Ishikawa (cell line): Measurements from ENCODE around the gene TMEM161A.

Experiments used
- CEBPB ChIP-seq: IDR thresholded peaks from 2 replicates; pipeline ENCODE4 v1.6.1; 2012
- CREB1 ChIP-seq: IDR thresholded peaks from 2 replicates; pipeline ENCODE4 v1.6.1; 2012; ENCODE audit warnings: low read depth
- EGR1 ChIP-seq: IDR thresholded peaks from 2 replicates; pipeline ENCODE4 v1.6.1; 2012
- EP300 ChIP-seq: IDR thresholded peaks from 2 replicates; pipeline ENCODE4 v1.6.1; 2012; ENCODE audit warnings: borderline replicate concordance
- FOXM1 ChIP-seq: IDR thresholded peaks from 2 replicates; pipeline ENCODE4 v1.6.1; 2012; ENCODE audit warnings: low read depth, borderline replicate concordance
- MAX ChIP-seq: IDR thresholded peaks from 2 replicates; pipeline ENCODE4 v1.6.1; 2012
- NFIC ChIP-seq: IDR thresholded peaks from 2 replicates; pipeline ENCODE4 v1.6.1; 2012
- RAD21 ChIP-seq: IDR thresholded peaks from 2 replicates; pipeline ENCODE4 v1.6.1; 2012; ENCODE audit warnings: low read depth
- REST ChIP-seq: IDR thresholded peaks from 2 replicates; pipeline ENCODE4 v1.6.1; 2012; ENCODE audit warnings: low read depth, mild to moderate bottlenecking
- TAF1 ChIP-seq: IDR thresholded peaks from 2 replicates; pipeline ENCODE4 v1.6.1; 2012; ENCODE audit warnings: low read depth, mild to moderate bottlenecking
- TCF12 ChIP-seq: IDR thresholded peaks from 2 replicates; pipeline ENCODE4 v1.6.1; 2012; ENCODE audit warnings: low read depth
- TEAD4 ChIP-seq: IDR thresholded peaks from 2 replicates; pipeline ENCODE4 v1.6.1; 2012
- USF1 ChIP-seq: IDR thresholded peaks from 2 replicates; pipeline ENCODE4 v1.6.1; 2012
- YY1 ChIP-seq: IDR thresholded peaks from 2 replicates; pipeline ENCODE4 v1.6.1; 2012; ENCODE audit warnings: low read depth
- ZBTB7A ChIP-seq: IDR thresholded peaks from 2 replicates; pipeline ENCODE4 v1.6.1; 2012; ENCODE audit warnings: low read depth

The TMEM161A gene

DNA sequence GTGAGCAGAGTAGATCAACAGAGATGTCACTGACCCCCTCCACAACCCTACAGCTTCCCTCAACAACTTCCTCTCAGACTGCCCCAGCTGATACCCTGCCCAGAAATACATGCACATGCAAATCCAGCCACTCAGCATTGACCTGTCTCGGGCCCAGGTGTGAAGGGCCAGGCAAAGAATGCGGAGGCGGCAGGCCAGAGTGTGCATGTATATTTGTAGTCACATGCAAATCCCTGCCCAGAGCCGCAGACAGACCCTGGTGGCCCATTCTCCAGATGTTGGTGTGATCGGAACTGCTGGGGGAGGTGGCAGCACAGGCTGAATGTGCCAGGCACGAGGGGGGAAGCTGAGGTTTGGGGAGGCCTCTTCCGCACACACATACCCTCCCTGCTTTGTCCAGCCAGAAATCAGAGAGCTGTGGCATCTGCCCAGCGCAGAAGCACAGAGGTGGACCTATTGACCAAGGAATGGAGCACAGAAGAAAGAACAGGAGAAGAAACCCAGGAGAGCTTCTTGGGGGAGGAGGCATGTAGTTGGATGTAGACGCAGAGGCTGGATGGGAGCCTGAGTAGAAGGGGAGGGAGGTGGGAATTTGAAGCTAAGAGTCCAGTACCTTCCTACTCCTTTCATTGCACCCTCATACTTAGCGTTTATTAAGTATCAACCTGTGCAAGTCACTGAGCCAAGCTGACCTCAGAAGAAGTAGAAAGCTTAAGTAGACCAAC lies 17.4 kb upstream of the TMEM161A start:
- TF ChIP-seq TCF12 (no peak), USF1 (no peak), EGR1 (no peak), EP300 (no peak), CREB1 (no peak), MAX (no peak), FOXM1 (no peak), CEBPB (no peak), TEAD4 (no peak), REST (no peak)

DNA sequence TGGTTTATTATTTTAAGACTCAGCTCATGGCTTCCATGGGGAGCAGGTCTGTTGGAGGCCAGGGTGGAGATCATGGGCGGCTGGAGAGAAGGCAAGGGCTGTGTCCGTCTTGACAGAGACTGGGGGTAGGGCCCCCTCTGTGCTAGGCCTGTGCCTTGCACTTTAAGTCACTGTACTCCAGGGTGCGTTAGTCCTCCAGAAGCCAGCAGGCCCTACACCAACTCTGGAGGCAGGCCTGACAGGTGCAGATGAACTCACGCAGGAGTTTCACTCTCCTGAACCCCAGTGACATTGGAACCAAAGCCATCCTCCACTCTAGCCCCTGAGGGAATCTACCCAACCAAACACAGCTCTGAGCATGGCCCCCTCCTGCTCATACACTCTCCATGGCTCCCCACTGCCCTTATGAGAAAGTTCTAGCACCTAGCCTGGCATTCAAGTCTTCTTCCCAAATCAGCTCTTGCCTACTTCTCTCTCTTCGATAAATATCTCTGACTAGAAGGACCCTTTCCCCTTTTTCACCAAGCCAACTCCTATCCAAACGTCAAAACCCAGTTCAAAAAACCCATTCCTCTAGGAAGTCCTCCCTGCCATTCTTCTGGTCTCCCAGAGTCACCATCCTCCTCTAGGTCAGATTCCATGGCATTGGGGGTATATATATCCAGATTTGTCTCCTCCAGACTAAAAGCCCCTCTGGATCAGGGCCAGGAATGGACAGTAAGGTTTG lies 16.7 kb upstream of the TMEM161A start:
- no peak for TF ChIP-seq TCF12
- TF ChIP-seq EP300, result no peak
- TF ChIP-seq CEBPB, result no peak
- TF ChIP-seq YY1, result no peak
- TF ChIP-seq CREB1, result no peak
- no peak for TF ChIP-seq FOXM1
- no peak for TF ChIP-seq EGR1
- TF ChIP-seq NFIC, result no peak
- TF ChIP-seq ZBTB7A, result no peak
- no peak for TF ChIP-seq MAX
- no peak for TF ChIP-seq TAF1
- TF ChIP-seq RAD21, result no peak
- TF ChIP-seq REST, result no peak
- TF ChIP-seq TEAD4, result no peak
- TF ChIP-seq USF1, result no peak

- no peak for TF ChIP-seq TCF12
- no peak for TF ChIP-seq REST
- no peak for TF ChIP-seq FOXM1
- TF ChIP-seq USF1, result no peak
- no peak for TF ChIP-seq CREB1
- no peak for TF ChIP-seq TEAD4
- no peak for TF ChIP-seq NFIC
- TF ChIP-seq MAX, result no peak
Measured at GRCh38 chr19:19152668-19153384, 14.5 kb upstream of the TMEM161A start.
